NCI-H345 (cell line): ENCODE results near the gene PUM2.
"Not testable (repeated sequence)": the region's sequence is repeated elsewhere in the genome, so short reads cannot be mapped to it uniquely, and the experiment has no call there.

ENCODE experiments used
- DNase-seq: peaks from one replicate; lab custom pipeline; 2025; lab: John Stamatoyannopoulos, UW

PUM2 gene, protein sequence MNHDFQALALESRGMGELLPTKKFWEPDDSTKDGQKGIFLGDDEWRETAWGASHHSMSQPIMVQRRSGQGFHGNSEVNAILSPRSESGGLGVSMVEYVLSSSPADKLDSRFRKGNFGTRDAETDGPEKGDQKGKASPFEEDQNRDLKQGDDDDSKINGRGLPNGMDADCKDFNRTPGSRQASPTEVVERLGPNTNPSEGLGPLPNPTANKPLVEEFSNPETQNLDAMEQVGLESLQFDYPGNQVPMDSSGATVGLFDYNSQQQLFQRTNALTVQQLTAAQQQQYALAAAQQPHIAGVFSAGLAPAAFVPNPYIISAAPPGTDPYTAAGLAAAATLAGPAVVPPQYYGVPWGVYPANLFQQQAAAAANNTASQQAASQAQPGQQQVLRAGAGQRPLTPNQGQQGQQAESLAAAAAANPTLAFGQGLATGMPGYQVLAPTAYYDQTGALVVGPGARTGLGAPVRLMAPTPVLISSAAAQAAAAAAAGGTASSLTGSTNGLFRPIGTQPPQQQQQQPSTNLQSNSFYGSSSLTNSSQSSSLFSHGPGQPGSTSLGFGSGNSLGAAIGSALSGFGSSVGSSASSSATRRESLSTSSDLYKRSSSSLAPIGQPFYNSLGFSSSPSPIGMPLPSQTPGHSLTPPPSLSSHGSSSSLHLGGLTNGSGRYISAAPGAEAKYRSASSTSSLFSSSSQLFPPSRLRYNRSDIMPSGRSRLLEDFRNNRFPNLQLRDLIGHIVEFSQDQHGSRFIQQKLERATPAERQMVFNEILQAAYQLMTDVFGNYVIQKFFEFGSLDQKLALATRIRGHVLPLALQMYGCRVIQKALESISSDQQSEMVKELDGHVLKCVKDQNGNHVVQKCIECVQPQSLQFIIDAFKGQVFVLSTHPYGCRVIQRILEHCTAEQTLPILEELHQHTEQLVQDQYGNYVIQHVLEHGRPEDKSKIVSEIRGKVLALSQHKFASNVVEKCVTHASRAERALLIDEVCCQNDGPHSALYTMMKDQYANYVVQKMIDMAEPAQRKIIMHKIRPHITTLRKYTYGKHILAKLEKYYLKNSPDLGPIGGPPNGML

DNA sequence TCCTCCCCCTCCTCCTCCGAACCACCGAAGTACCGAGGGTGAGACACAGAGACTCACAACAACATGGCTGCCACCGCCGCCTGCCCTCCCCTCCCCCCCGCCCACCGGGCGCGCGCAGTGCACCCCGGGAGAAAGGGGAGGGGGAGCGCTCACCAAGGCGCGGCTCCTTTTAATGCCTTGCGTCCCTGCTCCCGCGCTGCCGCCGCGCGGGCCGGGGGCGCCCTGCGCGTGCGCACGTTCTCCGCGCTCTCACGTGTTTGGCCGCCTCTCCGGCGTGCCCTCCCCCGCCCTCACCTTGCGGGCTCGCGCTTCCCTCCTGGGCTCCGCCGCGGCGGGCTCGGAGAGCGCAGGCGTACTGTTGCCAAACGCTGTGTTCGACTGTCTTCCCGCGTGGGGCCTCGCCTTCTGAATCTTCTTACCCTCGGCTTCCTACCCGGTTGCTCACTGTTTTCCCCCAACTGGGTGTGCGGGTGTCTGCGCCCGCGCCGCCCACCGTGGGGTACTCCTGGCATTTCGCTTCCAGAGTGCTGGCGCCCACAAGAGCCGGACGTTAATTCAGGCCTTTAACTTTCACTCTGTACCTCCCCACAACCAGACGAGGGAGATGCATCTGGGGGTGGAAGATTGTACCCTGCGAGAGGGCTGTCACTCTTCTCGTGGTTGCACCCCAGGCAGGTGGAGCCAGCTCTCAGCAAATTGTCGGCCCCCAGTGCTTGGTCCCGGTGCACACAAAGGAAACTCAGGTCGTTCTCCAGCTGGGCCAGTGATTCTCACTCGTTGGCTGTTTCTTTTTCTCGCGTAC, at the start of gene PUM2:
PUM2 (minus strand) TSS at position 92 of the 802 bp plus-strand sequence. CDS start 23,484 bp downstream, outside the sequence.
- DNase-seq = peak; percentile 99

DNA sequence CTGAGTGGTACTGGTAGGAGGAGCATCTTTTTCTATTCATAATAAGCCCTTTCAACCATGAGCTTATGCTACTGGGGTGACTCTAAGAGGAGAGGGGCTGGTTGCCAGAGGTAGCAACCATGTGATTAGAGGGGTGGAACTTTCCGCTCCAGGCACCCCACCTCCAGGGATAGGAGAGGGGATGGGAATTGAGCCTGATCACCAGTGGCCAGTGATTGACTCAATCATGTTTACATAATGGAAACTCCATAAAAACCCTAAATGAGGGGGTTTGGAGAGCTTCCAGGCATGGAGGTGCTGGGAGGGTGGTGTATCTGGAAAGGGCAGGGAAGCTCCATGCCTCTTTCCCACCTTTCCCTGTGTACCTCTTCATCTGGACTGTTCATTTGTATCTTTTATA, 49.7 kb upstream of the PUM2 start:
- no peak for DNase-seq

DNA sequence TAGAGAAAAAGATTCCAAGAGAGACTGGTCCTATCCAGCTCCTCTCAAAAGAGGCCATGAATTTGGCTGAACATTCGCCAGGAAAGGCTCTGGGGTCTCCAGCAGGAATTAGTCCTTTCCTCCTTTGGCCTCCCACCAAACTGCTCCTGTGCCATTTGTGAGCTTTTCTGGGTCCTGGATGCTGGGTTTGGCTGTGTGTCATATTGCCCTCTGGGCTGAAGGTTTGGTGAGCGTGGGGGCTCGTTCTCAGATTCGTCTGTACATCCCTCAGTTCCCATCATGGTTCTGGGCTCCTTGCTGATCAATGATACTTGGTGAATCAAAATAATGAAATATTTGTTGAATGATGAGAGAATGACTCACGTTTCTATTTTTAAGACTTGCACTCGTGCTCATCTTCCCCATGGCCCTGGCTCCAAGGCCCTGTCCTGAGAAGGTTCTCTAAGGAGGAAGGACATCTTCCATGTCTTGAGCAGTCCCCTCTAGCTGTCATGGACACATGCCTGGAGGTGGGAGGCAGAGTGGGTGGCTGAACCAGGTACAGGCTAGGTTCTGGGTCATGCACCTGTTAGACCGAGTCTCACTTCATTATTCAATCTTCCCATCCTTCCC, 48.4 kb upstream of the PUM2 start:
- DNase-seq = no peak

DNA sequence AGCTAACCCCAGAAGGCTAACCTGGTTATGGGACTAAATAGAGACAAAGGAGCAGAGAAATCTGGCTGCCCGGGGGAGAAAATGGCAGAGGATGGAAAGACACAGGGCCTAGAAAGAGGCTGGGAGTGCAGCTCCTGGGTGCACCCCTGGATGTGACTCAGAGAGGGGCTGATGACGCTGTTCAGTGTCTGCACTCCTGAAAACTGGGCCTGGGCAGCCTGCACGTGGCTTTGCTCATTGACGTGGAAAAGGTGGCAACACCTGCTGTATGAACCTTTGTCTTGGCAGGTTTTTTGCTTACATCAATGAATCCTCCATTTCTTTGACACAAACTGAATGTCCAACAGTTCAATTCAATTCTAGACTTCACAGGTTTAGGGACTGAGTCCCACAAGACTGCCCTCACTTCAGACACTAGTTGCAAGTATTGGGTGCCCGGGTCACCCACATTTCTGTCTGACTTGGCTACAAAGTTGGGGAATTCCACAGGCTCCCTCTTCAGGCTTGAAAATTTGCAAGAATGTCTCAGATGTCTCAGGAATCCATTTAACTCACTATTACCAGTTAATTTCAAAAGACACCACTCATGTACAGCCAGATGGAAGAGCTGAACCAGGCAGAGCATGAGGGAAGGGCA, 47.3 kb upstream of the PUM2 start:
- no peak for DNase-seq

DNA sequence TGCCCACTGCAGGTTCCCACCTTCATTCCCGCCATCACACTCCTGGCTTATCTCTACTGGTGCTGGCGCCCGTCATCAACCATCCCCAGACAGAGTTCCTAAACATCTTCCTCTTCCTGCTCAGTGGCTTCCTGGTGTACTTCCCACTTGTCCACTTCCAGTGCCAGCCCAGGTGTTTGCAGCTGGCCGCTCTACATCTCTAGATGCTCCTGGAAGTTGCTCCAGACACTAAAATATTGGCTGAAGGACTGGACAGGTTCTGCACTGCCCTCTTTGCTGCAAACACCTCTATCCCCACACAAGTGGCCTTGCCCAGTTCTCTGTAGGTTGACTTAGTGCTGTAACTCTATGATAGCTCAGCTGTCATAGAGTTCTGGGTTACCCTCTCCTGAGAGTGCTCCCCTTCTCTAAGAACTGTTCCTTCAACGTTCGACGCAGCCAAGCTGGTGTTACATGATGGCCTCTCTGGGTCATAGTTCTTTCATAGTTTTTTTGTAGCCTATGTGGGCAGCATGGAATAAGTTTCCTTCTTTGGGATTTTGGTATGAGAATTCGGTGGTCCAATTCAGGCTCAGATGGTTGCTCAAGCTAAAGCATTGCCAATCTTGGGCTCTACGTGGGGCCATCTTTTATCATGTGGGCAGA, 45.8 kb upstream of the PUM2 start:
- DNase-seq = no peak

DNA sequence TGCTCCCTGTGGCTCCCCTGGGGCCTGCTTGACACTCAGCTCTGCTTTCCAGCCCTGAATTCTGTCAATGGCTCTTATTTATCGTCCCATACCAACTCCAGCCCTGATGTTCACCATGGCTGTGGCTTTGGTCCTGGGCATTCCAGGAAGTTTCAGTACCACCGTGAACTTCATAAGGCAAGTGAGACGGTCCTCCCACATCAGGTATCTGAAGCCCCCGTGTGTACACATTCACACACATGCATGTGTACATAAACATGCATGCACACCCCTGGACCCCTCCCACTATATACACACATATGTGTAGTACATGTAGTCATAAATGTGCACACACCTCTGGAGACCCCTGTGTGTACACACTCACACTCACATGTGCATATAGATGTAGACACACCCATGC, 43.3 kb upstream of the PUM2 start:
- DNase-seq = no peak

DNA sequence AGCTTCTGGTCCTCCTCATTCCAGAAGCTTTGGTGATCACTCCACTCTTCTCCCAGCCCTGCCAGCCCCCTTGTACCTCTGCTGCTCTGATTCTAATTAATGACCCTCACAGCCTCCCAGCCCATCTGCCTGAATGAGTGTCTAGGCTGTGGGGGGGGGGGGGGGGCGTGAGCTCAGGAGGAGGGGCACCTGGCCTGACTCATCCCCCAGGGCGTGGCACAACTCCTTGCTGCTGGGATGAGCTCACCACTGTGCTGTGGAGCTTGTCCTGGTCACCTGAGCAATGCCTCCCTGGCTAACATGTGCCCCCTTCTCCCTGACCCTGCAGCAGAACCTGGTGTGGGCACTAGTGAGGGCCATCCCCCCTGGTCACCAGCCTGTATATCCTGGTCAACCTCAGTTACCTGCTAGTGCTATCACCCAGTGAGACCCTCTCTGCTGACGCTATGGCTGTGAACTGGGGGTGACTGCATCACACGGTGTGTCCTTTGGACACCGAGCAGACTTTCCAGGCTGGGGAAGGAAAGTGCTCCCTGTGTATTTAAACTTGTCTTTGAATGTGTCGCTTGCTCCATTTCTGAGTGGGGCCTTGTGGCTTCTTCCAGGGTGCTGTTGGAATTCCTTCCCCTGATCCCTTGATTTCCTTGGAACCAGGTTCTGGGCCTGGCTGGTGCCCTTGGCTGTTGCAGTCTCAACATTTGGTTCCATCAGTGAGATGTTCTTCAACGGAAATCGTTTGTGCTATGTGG, 41.5 kb upstream of the PUM2 start:
- no peak for DNase-seq

DNA sequence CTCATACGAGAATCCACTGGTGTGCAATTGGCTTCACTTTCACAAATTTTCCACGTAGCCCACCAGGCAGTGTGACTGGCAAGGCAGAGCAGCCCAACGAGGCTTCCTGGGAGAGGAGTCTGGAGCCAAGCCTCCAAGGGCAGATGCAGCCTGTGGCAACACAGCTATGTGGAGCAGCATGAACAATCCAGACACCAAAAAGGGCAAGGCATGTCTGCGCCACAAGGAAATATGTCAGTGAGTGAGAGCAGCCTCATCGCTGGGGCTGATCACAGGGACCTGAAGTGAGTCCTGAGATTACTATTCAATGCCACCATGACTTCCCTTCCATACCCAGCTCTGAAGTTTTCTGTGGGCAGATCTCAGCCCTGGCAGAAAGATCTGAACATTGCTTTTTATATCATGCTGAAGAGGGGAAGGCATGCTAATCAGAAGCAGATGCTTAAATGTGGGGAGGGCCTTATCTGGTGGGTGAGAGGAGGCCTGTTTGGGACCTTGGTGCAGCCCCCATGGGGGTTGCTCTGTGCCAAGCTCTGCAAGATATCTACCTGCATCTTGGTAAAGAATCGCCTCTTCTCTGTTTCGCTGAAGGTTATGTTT, 40.0 kb upstream of the PUM2 start:
- no peak for DNase-seq

DNA sequence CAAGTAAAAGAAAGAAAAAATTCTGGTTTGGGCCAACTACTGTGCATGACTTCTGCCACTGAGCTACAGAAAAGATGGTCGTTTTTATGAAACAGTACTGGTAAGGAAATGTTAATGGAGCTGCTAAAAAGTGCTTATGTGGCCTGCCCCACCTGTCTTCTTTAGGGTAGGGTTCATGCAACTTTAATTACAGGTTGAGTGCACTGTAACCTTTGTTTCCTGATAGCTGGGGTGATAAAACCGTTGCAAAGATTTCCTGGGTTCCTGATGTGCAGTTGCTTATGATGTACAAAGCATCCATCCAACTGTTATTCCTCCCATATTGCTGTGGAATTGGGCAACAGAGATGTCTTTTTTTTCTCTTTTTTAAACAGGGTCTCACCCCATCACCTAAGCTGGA, 34.3 kb upstream of the PUM2 start:
- DNase-seq = no peak

DNA sequence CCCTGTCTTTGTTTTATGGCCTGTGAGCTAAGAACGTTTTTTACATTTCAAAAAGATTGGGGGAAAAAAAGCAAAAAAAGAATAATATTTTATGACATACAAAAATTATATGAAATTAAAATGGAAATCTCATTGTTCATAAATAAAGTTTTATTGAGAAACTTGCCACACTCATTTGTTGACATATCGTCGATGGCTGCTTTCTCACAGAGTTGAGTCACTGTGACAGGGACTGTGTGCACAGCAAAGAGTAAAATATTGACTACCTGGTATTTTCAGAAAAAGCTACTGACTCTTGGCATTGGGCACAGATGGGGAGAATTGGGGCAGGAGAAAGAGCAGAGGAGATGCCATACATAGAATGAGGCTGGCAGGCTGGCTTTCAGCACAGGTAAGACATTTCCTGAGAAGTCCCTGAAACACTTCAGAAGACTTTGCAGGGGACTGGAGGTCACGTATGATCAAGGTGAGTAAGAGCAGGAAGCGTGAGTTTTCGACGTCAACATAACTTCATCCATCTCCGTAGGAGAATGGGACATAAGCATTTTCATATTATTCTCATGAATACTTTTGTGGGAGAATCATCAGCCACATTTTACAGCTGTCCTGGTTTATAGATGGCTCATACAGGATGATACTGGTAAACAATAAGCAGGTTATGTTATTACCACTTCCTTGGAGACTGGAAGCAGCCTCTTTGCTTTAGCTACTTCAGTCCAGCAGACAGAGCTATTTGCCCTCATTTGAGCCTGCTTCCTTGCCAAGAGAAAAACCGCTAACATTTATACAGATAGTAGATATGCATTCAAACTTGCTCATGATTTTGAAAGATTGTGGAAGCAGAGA, 32.5 kb upstream of the PUM2 start:
- no peak for DNase-seq

DNA sequence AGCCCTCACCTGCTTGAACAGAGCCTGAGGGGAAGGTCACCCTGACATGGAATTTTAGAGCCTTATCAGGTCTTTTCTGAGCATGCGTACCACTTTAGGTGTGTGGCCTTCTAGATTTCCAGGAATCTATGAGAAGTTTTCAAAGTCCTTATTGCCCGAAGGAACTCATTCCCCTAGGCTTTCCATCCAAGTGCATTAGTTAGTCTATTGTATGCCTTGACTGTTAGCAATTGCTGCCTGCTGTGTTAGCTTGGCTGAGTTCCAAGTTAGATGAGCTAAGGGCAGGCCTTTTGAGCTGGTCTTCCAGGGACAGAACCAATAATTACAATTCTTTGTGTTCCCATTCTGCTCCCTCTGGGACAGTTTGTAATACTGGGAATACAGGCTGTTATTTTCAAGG, 30.8 kb upstream of the PUM2 start:
- DNase-seq = peak; percentile 97

DNA sequence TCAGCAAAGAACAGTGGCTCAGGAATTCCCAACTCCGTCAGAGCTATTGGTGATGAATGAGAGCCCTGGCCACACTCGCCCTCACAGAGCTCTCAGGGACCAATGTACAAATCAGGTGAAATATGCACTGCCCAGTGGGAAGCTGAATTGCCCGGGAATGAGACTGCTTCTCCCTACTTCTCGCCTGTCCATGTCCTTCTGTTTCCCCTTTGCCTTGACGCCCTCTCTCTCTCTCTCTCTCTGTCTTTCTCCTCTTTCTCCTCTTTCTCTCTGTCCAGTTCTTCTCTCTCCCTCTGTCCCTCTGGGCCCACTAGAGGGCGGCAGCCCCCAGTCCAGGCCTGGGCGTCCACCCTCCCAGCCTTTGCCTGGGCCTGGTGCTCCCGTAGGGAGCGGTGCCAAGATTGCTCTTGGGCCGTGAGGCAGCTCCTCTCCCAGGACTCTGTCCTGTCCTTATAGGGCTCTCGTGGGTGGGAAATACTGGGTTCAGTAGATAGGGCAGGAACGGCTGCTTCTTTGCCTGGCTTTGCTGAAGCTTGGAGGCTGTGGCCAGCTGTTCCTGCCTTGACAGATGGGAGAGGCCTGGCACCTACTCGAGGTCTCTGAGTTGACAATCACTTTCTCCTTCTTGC, 28.4 kb upstream of the PUM2 start:
- DNase-seq = peak; percentile 34

DNA sequence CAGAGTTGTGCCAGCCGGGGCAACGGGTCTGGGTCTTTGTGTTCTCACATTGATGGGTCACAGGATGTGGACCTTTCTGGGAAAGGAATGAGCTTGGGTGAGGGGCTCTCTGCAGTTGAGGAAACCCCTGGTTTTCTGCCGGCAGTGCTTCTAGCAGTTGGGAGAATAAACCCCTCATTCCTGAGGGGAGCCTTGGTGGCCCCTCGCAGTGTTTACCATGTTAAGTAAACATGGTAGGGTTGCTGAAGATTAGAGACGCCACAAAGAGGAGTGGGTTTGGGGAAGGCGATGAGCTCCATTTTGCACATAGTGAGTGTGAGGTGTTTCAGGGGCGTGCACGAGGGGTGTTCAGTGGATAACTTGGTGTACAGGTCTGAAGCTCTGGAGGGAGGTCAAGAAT, 27.7 kb upstream of the PUM2 start:
- DNase-seq = no peak

DNA sequence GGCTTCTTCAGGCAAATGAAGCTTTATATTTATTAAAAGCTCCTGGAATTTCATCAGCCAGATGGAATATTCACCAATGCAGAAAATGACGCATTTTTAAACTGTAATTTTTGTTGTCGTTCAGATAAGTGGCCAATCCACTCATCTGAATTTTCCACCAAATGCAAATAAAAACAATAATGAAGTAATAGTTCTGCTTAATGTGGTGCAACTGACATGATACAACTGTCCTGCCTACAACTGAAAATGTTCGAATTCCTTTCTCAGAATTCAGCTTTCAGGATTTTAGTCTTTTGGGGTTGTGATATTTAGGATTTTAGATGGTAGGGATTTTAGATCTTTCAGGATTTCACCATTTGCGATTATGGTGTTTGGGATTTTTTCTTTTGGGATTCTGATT, 27.1 kb upstream of the PUM2 start:
- no peak for DNase-seq

DNA sequence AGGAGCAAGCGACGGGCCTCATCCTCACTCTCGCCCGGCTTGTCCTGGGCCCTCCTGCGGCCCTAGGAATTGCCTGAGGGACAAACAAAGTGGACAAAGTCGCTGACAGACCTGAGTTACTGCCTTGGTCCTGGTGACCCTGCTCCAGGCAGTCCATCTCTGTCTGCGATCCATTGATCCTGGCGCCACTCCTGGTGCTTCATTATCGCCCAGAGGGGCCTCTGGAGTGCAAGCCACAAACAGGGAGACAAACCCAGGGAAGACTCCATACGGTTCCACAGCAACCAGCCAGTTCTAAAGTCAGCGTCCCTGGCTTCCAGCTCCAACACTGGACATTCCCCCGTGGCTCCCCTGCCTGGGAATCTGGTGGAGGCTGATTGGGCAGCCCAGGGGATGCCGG, 24.3 kb upstream of the PUM2 start:
- DNase-seq = not testable (repeated sequence)

DNA sequence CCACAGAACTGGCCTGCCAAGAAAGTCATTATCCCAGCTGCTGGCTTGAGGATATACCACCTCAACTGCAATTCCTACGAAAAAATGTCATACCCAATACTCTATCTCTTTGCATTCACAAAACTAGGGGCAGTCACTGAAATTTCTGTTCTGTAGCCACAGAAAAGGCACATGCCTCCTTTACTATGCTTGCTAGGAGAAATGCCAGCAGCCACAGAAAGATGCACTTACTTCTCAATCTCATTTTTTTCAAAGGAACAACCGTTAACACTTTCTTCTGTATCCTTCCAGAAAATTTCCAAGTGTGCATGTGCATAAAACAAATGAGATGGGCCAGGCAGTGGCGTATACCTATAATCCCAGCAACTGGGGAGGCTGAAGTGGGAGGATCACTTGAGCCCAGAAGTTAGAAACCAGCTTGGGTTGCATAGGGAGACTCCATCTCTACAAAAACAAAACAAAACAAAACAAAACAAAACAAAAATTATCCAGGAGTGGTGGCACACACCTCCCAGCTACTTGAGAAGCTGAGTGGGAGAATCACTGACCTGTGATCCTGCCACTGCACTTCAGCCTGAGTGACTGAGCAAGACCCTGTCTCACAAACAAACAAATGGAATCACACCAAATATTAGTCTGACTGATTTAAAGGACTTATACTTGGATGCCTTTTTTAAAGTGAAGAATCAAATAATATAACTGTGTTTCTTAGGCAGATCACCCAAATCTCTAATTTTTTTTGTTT, 22.4 kb upstream of the PUM2 start:
- no peak for DNase-seq

DNA sequence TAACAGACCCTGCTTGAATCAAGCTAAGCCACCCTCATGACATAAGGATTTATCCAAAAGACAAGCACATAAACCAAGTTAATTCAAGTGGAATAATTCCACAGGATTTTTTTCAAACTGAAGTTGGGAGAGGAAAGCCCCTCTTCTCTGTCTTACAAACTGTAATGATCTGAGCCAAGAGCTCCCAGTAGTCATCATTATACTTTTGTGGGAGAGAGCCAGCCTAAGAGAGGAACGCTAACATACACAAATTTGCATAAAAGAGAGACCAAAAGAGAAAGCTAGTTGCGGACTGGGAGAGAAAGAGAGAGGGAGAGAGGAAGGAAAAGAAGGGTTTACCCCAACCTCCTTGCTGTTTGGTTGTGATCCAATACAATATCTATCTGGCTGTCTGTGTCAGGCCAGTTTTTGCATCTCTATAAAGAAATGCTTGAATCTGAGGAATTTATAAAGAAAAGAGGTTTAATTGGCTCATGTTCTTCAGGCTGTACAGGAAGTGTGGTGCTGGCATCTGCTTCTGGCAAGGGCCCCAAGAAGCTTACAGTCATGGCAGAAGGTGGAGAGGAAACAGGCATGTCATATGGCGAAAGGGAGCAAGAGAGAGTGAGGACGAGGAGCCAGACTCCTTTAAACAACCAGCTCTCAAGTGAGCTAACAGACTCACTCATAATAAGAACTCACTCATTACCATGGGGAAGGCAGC, 20.8 kb upstream of the PUM2 start:
- DNase-seq = no peak
